ENCODE data around the gene USP24. TPM values are rescaled to one million over a fixed set of nuclear protein-coding genes. Genes with fewer than 3 reads are reported as not detected.

Gene USP24
- total RNA-seq, 2 donors from 2014 or later, result 31.8 to 34.9 TPM

GRCh38 chr1:55169126-55169525 lies 46.0 kb downstream of the USP24 start:
- no peak overlapping the region for H3K9ac ChIP-seq (ENCODE audit: low read depth in 2 of 2, low read length in 2 of 2)
- H3K4me3 ChIP-seq, result no peak overlapping the region
- H3K27ac ChIP-seq, result no peak overlapping the region
- H3K36me3 ChIP-seq, result peaks cover 6% of the 10 kb centered on the region
- intact Hi-C loops (cut with DNase I), result no loop called here
- no peaks in the 10 kb centered on the region for H3K9me3 ChIP-seq
- no peak for DNase-seq
- H3K4me1 ChIP-seq, result no peaks in the 10 kb centered on the region
- no peak for TF ChIP-seq CTCF (IDR thresholded peaks at IDR 0.05)
- H3K27me3 ChIP-seq, result no peaks in the 10 kb centered on the region

DNA sequence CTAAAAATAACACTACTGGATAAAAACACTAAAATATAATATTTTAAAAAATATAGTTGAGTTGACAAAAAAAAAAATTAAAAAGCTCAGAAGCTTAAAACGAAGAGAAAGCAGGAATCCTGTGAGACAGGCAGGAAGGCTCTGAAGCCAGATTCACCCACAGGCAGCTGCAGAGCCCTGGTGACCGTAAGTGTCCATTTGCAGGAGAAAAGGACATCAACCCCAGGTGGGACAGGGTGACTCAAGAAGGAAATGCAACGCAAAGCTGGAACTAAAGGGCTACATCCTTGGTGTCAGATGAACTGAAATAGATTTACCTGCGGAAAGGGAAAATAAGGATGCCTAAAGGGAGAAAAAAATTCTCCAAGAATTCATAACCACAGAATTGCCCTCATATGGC lies 46.8 kb downstream of the USP24 start:
- Histone ChIP-seq H3K36me3 (peaks cover 6% of the 10 kb centered on the region), H3K9me3 (no peaks in the 10 kb centered on the region), H3K4me3 (no peak overlapping the region), H3K4me1 (no peaks in the 10 kb centered on the region), H3K9ac (ENCODE audit: low read depth in 2 of 2, low read length in 2 of 2) (no peak overlapping the region), H3K27ac (no peak overlapping the region), H3K27me3 (no peaks in the 10 kb centered on the region)
- intact Hi-C loops (cut with DNase I), result no loop called here
- DNase-seq, result no peak
- no peak for TF ChIP-seq CTCF (IDR thresholded peaks at IDR 0.05)

DNA sequence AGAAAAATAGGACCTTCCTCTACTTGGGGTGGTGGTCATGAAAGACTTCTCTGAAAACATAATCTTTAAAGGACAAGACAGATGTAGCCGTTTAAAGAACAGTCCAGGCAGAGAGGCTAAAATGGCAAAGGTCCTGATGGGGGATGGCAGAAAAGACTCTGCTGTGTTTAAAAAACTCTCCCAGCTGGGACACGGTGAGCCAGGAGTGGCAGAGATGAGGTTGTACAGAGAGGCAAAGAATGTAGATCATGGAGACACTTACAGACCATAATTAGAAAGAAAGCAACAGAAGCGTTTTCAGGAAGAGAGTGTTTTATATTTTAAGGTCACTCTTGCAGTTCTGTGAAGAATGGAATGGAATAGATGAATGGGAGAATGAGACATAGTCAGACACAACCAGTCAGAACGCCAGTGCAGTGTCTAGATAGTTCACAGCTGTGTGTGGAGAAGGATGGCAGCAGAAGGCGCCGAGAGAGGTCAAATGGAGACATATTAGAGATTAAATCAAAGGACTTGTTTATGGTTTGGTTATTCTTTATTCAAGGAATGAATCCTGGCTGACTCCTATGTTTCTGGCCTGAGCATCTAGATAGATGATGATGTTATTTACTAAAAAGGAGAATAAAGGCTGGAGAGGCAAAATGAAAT lies 47.8 kb downstream of the USP24 start:
- Histone ChIP-seq H3K36me3 (peaks cover 6% of the 10 kb centered on the region), H3K27me3 (no peaks in the 10 kb centered on the region), H3K9me3 (no peaks in the 10 kb centered on the region), H3K4me3 (no peak overlapping the region), H3K27ac (no peak overlapping the region), H3K9ac (ENCODE audit: low read depth in 2 of 2, low read length in 2 of 2) (no peak overlapping the region), H3K4me1 (no peaks in the 10 kb centered on the region)
- no peak for DNase-seq
- intact Hi-C loops (cut with DNase I), result no loop called here
- no peak for TF ChIP-seq CTCF (IDR thresholded peaks at IDR 0.05)

GRCh38 chr1:55164906-55165305 lies 50.3 kb downstream of the USP24 start:
- no peak for DNase-seq
- no peaks in the 10 kb centered on the region for H3K4me1 ChIP-seq
- peaks cover 15% of the 10 kb centered on the region for H3K36me3 ChIP-seq
- no peaks in the 10 kb centered on the region for H3K27me3 ChIP-seq
- no peak overlapping the region for H3K4me3 ChIP-seq
- no peaks in the 10 kb centered on the region for H3K9me3 ChIP-seq
- H3K9ac ChIP-seq (ENCODE audit: low read depth in 2 of 2, low read length in 2 of 2), result no peak overlapping the region
- intact Hi-C loops (cut with DNase I), result no loop called here
- TF ChIP-seq CTCF (IDR thresholded peaks at IDR 0.05), result no peak
- no peak overlapping the region for H3K27ac ChIP-seq

DNA sequence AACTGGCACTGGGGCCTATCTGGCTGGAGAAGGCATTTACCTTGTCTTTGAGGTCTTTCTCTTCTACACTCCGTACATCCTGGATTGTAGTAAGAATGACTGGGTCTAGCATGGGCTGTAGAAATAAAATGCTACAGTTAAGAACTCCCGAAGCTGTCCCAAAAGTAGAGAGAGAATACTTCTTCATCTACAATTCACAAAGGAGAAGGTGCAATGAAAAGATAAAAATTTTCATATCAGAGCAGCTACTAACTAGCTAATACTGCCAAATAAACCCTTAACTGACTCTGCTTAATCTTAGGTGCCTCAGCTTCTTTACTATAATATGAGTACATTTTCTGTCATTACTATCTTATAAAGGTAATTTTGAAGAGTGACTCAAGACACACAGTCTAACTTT lies 55.6 kb downstream of the USP24 start:
- no peak for TF ChIP-seq CTCF (IDR thresholded peaks at IDR 0.05)
- H3K27ac ChIP-seq, result no peak overlapping the region
- H3K36me3 ChIP-seq, result peaks cover 9% of the 10 kb centered on the region
- H3K4me3 ChIP-seq, result no peak overlapping the region
- no peak overlapping the region for H3K9ac ChIP-seq (ENCODE audit: low read depth in 2 of 2, low read length in 2 of 2)
- no peaks in the 10 kb centered on the region for H3K4me1 ChIP-seq
- no peaks in the 10 kb centered on the region for H3K27me3 ChIP-seq
- H3K9me3 ChIP-seq, result no peaks in the 10 kb centered on the region
- DNase-seq, result no peak
- intact Hi-C loops (cut with DNase I), result no loop called here

Measured in colonic mucosa (tissue), 4 donors.